Activated T-cell treated with anti-CD3 and anti-CD28 coated beads for 24 hours (primary cell): ENCODE measurements around the gene SYT14.
"Not testable (repeated sequence)": the region's sequence is repeated elsewhere in the genome, so short reads cannot be mapped to it uniquely, and the experiment has no call there.

Experiments
- DNase-seq: peaks from one replicate; pipeline ENCODE4 v3.0.0-alpha.2; 2020; ENCODE audit warnings: low read depth

The SYT14 gene

GRCh38 chr1:210117681-210118170 is 179.7 kb downstream of the SYT14 start:
- DNase-seq, result no peak

DNA sequence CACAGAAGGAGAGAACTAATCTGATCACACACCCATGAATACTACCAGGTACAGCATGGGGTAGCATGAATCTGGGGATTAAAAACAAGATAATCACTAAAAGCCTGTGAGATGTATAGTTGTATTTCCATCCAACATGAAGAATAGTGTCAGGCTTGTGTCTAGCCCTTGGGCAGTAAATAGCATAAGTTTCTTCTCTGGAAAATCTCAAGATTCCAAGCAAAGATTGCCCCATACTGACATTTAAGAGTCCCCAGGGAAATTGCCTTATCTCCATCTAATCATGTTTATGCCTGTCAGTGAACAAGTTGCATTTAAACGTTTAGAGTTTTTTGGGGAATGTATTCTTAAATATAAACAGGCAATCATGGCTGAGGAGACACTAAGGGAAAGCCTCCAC is 185.4 kb downstream of the SYT14 start:
- DNase-seq, result no peak

DNA sequence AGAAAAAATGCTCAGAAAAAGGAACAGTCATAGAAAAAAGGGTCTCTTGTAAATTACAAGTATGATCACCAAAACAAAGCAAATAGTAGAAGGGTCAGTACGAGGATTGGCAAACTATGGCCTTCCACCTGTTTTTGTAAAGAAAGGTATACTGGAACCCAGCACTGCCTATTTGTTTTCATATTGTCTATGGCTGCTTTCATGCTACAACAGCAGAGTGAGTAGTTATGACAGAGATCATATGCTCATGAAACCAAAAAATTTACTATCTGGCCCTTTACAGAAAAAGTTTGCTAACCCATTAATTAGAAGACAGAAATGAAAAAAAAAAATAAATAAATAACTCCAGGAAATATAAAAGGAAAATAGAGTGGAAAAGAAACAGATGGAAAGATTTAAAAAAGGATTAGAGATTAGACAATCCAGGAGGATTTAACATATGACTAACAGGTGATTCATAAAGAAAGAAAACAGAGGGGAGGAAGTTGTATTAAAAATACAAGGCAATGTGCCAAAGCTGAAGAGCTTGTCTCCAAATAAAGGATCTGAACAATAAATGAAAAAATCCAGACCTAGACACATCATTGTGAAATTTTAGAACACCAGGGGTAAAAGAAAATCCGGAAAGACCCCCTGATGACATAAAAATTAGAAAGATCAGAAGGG is 186.0 kb downstream of the SYT14 start:
- no peak for DNase-seq

- no peak for DNase-seq
These were observed 186.7 kb downstream of the SYT14 start for GRCh38 chr1:210124736-210125135.

DNA sequence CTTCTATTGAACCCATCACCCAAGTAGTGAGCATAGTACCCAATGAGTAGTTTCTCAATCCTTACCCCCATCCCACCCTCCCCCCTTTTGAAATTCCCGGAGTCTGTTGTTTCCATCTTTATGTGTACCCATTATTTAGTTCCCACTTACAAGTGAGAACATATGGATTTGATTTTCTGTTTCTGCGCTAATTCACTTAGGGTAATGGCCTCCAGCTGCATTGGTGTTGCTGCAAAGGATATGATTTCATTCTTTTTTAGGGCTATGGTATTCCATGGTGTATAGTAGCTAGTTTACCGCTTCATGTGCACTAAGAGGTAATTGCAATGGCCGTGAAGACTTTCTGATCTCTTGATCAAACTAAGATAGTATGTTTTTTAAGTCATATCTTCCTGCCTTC is 187.1 kb downstream of the SYT14 start:
- DNase-seq, result no peak

DNA sequence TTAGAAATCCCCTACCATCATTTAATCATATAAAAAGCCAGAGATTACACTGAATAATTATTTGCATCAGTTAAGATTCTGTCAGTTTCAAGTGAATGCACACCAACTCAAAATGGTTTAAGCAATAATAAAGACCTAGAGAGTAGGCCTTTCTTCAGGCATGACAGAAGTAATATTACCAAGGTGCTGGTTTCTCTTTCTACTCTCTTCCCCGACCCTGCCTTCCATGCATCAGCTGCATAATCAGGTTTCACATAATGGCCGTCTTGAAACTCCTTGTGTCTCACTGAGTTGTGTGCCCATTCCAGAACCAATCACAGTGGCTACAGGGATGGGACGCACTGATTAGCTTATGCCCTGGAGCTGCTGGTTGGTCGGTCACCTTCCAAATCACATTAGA is 191.1 kb downstream of the SYT14 start:
- DNase-seq, result no peak

- DNase-seq, result no peak
These were observed 191.7 kb downstream of the SYT14 start for GRCh38 chr1:210129759-210130158.

GRCh38 chr1:210132582-210132981 is 194.6 kb downstream of the SYT14 start:
- DNase-seq, result no peak

GRCh38 chr1:210143465-210144062 is 205.5 kb downstream of the SYT14 start:
- peak; percentile 20 for DNase-seq

DNA sequence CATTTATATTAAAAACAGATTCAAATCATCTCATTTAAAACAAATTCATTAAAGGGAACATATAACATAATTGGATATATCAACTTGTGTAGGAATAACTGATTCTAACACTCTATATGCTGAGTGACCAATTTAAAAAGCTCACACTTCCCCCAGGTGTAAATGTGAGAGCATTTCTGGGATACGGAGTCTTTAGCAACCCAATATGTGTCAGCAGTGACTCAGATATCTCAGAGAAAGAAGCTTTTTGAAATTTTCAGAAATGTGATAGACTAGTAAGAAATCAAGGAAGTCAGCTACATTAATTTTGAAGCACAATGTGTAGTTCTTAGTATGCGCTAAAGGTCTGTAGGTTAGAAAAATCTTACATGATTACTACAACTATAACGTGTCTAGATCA is 206.7 kb downstream of the SYT14 start:
- no peak for DNase-seq

- no peak for DNase-seq
These were observed 213.1 kb downstream of the SYT14 start for GRCh38 chr1:210151052-210151672.

DNA sequence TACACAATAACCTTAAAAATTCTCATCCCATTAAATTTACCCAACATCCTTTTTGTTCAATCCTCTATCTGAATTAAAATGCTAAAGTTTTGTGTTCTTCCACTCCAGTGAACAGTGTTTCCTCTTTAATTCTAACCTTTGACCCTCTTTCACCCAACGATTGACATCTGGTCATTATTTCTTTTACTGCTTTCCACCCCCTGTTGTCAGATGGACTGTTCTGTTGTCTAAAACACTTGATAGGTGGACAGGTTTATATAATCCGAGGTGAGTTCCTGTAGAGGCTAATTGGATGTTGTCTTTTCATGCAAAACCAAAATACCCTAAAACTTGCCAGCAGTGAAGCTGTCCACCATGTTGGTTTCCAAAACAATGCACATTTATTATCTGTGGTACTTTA is 221.2 kb downstream of the SYT14 start:
- no peak for DNase-seq

DNA sequence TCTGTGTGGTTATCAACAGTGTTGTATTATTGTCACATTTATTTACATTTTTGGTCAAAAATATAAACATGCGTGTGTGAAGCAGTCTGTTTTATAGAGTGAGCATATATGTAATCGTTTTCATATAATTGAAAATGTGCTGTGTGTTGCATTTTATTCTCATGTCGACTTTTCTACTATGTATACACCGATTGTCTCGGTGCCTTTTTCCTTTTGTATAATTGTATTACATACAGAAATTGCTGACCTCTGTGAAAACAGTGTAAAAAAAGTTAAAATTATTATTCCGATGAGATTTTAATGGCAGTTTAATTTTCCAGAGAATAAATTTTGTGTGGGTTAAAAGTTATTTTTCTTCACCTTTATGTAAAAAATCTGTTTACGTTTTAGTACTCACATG is 232.2 kb downstream of the SYT14 start:
- no peak for DNase-seq

DNA sequence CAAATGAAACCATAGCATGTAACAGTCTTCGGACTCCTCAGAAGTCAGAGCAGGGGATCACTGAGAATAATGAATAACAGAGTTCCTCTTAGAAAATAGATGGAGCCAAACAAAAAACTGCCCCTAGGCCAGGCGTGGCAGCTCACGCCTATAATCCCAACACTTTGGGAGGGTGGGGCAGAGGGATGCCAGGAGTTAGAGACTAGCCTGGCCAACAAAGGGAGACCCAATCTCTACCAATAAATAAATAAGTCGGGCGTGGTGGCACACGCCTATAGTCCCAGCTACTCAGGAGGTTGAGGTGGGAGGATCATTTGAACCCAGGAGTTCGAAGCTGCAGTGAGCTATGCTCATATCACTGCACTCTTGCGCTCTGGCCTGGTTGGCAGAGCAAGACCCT is 236.1 kb downstream of the SYT14 start:
- no peak for DNase-seq

GRCh38 chr1:210185063-210185462 is 247.0 kb downstream of the SYT14 start:
- DNase-seq, result no peak

DNA sequence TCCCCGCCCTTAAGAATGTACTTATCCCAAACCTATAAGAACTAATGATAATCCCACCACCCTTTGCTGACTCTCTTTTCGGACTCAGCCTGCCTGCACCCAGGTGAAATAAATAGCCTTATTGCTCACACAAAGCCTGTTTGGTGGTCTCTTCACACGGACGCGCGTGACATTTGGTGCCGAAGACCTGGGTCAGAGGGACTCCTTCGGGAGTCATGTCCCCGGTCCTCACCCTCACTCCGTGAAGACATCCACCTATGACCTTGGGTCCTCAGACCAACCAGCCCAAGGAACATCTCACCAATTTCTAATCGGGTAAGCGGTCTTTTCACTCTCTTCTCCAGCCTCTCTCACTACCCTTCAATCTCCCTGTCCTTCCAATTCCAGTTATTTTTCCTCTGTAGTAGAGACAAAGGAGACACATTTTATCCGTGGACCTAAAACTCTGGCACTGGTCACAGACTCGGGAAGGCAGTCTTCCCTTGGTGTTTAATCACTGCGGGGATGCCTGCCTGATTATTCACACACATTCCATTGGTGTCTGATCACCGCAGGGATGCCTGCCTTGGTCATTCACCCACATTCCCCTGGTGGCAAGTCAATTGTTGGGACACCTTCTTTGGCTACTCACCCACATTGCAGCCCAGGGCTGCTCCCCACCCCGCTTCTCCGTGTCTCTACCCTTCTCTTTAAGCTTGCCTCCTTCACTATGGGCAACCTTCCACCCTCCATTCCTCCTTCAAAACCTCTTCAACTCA is 250.0 kb downstream of the SYT14 start:
- DNase-seq, result not testable (repeated sequence)

- no peak for DNase-seq
These were observed 251.4 kb downstream of the SYT14 start for GRCh38 chr1:210189426-210189825.

DNA sequence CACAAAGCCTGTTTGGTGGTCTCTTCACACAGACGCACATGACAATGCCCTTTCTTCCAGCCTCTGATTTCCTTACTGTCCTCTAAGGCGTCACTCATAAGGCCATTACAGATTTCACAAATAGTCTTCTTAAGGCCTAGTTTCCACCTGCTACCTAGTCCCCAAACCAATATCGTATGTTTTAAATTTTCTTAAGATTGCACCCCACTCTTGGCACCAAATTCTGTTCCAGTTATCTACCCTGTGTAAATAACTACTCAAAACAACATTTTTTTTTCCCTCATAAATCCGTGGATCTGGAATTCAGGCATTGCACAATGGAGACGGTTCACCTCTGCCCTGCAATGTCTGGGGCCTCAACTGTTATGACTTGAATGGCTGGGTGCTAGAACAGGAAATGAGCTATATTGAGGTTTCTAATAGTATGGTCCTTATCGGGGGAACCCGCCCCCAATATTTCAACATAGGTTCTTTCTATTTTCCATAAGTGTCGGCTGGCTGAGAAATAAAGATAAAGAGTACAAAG is 257.7 kb downstream of the SYT14 start:
- no peak for DNase-seq

GRCh38 chr1:210196266-210196665 is 258.2 kb downstream of the SYT14 start:
- DNase-seq, result not testable (repeated sequence)

DNA sequence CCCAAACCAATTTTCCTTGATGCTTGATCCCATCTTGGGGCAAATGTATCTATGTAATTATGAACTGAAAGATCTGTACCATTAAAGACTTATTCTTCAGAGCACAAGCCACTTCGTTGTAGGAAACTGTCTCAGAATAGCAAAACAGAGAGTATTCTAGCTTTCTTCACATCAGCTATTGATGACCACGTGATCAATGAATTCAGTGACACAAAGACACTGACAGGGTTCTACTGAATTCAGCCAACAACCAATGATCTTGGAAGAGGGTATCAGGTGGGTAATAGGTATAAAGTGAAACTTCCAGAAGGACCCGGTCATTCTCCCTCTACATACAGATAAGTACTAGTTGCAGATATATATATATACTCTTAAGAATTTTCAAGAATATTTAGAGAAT is 260.8 kb downstream of the SYT14 start:
- DNase-seq, result no peak

- DNase-seq, result no peak
These were observed 262.2 kb downstream of the SYT14 start for GRCh38 chr1:210200124-210200736.

DNA sequence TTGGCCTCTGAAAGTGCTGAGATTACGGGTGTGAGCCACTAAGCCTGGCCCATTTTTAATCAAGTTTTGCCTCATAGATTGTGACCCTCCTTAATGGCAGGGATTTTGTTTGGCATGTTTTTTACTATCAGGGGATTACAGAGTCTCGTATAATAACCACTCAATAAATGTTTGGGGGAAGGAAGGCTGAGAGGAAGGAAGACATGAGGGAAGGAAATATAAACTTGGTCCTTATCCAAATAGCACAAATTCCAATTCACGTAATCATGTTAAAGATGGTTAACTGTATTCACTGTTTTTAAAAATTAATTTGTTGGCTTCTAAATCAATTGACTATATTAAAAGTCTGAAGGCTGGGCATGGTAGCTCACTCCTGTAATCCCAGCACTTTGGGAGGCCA is 263.7 kb downstream of the SYT14 start:
- DNase-seq, result no peak
